ENCODE data around the gene ANKRD50.

The ANKRD50 gene

GRCh38 chr4:124743711-124744110 is 31.2 kb upstream of the ANKRD50 start:
- no peak for FAIRE-seq
- no peak for DNase-seq (ENCODE audit: insufficient read length, low spot score)
- TF ChIP-seq PAX5 (IDR thresholded peaks at IDR 0.05; ENCODE audit: insufficient read depth, low read length, severe bottlenecking) = no peak
- no peak for TF ChIP-seq TAF1 (IDR thresholded peaks at IDR 0.05; ENCODE audit: low read depth, low read length)
- no peak for TF ChIP-seq POLR2AphosphoS5 (IDR thresholded peaks at IDR 0.05; ENCODE audit: low read depth, low read length)
- TF ChIP-seq SPI1 (IDR thresholded peaks at IDR 0.05; ENCODE audit: low read depth, low read length) = no peak
- no peak for TF ChIP-seq POLR2A (IDR thresholded peaks at IDR 0.05; ENCODE audit: low read depth, low read length)
- TF ChIP-seq POU2F2 (IDR thresholded peaks at IDR 0.05; ENCODE audit: low read depth, low read length) = no peak

GRCh38 chr4:124740501-124740900 is 28.0 kb upstream of the ANKRD50 start:
- DNase-seq (ENCODE audit: insufficient read length, low spot score) (no peak), FAIRE-seq (no peak)
- TF ChIP-seq POLR2A (IDR thresholded peaks at IDR 0.05; ENCODE audit: low read depth, low read length) (no peak), PAX5 (IDR thresholded peaks at IDR 0.05; ENCODE audit: insufficient read depth, low read length, severe bottlenecking) (no peak), TAF1 (IDR thresholded peaks at IDR 0.05; ENCODE audit: low read depth, low read length) (no peak), SPI1 (IDR thresholded peaks at IDR 0.05; ENCODE audit: low read depth, low read length) (no peak), POLR2AphosphoS5 (IDR thresholded peaks at IDR 0.05; ENCODE audit: low read depth, low read length) (no peak), POU2F2 (IDR thresholded peaks at IDR 0.05; ENCODE audit: low read depth, low read length) (no peak)

DNA sequence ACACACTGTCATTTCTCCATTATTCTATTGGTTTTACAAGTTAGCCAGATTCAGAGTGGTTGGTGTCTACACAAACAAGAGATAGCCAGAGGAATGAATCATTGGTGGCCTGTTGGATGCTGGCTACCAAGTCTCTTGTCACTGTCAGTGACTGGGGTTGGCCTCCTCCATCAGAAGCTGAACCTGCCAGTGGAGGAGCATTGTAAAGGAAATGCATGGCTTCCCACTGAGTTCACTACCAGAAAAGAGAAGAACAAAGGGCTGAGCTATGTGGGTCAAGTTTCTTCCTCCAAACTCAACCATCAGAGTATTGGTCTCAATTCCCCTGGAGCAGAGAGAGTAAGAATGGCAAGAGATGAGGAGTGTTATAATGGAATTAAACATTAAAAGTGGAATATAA is 26.5 kb upstream of the ANKRD50 start:
- TF ChIP-seq POLR2AphosphoS5 (IDR thresholded peaks at IDR 0.05; ENCODE audit: low read depth, low read length) (no peak), POLR2A (IDR thresholded peaks at IDR 0.05; ENCODE audit: low read depth, low read length) (no peak), TAF1 (IDR thresholded peaks at IDR 0.05; ENCODE audit: low read depth, low read length) (no peak), PAX5 (IDR thresholded peaks at IDR 0.05; ENCODE audit: insufficient read depth, low read length, severe bottlenecking) (no peak), POU2F2 (IDR thresholded peaks at IDR 0.05; ENCODE audit: low read depth, low read length) (no peak), SPI1 (IDR thresholded peaks at IDR 0.05; ENCODE audit: low read depth, low read length) (no peak)
- DNase-seq (ENCODE audit: insufficient read length, low spot score) (no peak), FAIRE-seq (no peak)

GRCh38 chr4:124737619-124738018 is 25.1 kb upstream of the ANKRD50 start:
- FAIRE-seq = no peak
- TF ChIP-seq POLR2AphosphoS5 (IDR thresholded peaks at IDR 0.05; ENCODE audit: low read depth, low read length) (no peak), PAX5 (IDR thresholded peaks at IDR 0.05; ENCODE audit: insufficient read depth, low read length, severe bottlenecking) (no peak), POU2F2 (IDR thresholded peaks at IDR 0.05; ENCODE audit: low read depth, low read length) (no peak), POLR2A (IDR thresholded peaks at IDR 0.05; ENCODE audit: low read depth, low read length) (no peak), TAF1 (IDR thresholded peaks at IDR 0.05; ENCODE audit: low read depth, low read length) (no peak), SPI1 (IDR thresholded peaks at IDR 0.05; ENCODE audit: low read depth, low read length) (no peak)

DNA sequence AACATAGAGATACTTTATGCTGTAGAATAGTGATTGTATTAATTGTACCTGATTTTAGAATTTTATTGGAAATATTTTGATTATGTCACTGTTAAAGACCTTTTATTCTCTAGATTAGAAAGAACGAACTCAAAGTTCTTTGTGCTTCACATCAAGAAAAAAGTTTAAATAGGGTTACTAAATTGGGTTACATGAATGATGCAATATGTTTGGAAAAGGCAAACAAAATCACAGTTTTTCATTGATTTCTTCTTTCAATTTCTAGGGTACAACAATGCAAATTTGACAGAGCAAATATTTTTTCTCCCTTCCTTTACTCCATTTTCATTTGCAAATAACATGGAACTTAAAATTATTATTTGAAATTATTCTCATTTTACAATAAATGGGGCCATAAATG is 24.0 kb upstream of the ANKRD50 start:
- no peak for DNase-seq (ENCODE audit: insufficient read length, low spot score)
- no peak for FAIRE-seq
- no peak for TF ChIP-seq POLR2A (IDR thresholded peaks at IDR 0.05; ENCODE audit: low read depth, low read length)
- TF ChIP-seq SPI1 (IDR thresholded peaks at IDR 0.05; ENCODE audit: low read depth, low read length) = no peak
- TF ChIP-seq POLR2AphosphoS5 (IDR thresholded peaks at IDR 0.05; ENCODE audit: low read depth, low read length) = no peak
- TF ChIP-seq TAF1 (IDR thresholded peaks at IDR 0.05; ENCODE audit: low read depth, low read length) = no peak
- TF ChIP-seq PAX5 (IDR thresholded peaks at IDR 0.05; ENCODE audit: insufficient read depth, low read length, severe bottlenecking) = no peak
- no peak for TF ChIP-seq POU2F2 (IDR thresholded peaks at IDR 0.05; ENCODE audit: low read depth, low read length)

More at GRCh38 chr4:124737619-124738018, 25.1 kb upstream of the ANKRD50 start:
- no peak for DNase-seq (ENCODE audit: insufficient read length, low spot score)

DNA sequence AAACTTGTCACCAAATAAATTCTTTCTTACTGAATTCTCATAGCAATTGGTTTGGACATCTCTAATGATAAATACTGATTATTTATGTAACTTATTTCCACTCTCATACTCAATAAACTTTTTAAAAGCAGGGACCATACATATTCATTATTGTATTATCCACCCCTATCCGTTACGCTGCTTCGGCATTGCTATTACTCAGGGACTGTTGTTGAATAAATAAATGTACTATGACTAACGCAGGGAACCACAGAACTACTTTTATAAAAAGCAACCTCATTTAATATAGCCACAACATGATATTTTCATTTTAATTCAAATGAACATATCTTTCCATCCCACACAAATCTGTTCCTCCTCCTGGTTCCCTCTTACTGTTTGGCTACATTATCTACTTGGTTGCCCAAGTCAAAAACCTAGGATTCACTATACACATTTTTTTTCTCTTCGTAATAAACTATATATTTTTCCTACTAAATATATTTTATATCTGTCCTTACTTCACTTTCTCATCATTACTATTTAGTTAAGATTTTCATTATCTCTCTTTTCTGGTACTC is 14.9 kb upstream of the ANKRD50 start:
- DNase-seq (ENCODE audit: insufficient read length, low spot score) (no peak), FAIRE-seq (no peak)
- TF ChIP-seq SPI1 (IDR thresholded peaks at IDR 0.05; ENCODE audit: low read depth, low read length) (no peak), POU2F2 (IDR thresholded peaks at IDR 0.05; ENCODE audit: low read depth, low read length) (no peak), TAF1 (IDR thresholded peaks at IDR 0.05; ENCODE audit: low read depth, low read length) (no peak), PAX5 (IDR thresholded peaks at IDR 0.05; ENCODE audit: insufficient read depth, low read length, severe bottlenecking) (no peak), POLR2A (IDR thresholded peaks at IDR 0.05; ENCODE audit: low read depth, low read length) (no peak), POLR2AphosphoS5 (IDR thresholded peaks at IDR 0.05; ENCODE audit: low read depth, low read length) (no peak)

DNA sequence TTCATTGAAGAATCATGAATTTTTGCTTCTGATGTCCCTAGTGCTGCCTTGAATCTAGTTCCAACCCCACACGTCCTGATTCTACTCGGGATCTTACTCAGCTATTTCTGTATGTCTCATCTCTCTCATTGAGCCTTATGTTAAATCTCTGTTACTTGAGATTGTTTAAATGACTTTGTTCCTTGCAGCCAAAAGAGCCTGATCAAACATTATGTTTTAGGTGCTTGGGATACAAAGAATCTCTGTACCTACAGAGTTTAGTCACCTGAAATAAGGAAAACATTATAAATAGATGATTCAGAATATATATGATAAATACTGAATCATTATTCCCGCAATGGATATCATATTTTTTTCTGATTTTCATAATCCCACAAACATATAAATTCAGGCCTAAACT is 13.7 kb upstream of the ANKRD50 start:
- no peak for FAIRE-seq
- no peak for DNase-seq (ENCODE audit: insufficient read length, low spot score)
- no peak for TF ChIP-seq POU2F2 (IDR thresholded peaks at IDR 0.05; ENCODE audit: low read depth, low read length)
- TF ChIP-seq POLR2A (IDR thresholded peaks at IDR 0.05; ENCODE audit: low read depth, low read length) = no peak
- TF ChIP-seq SPI1 (IDR thresholded peaks at IDR 0.05; ENCODE audit: low read depth, low read length) = no peak
- TF ChIP-seq POLR2AphosphoS5 (IDR thresholded peaks at IDR 0.05; ENCODE audit: low read depth, low read length) = no peak
- no peak for TF ChIP-seq TAF1 (IDR thresholded peaks at IDR 0.05; ENCODE audit: low read depth, low read length)
- TF ChIP-seq PAX5 (IDR thresholded peaks at IDR 0.05; ENCODE audit: insufficient read depth, low read length, severe bottlenecking) = no peak

GRCh38 chr4:124722071-124722470 is 9.5 kb upstream of the ANKRD50 start:
- DNase-seq (ENCODE audit: insufficient read length, low spot score) (no peak), FAIRE-seq (no peak)
- TF ChIP-seq TAF1 (IDR thresholded peaks at IDR 0.05; ENCODE audit: low read depth, low read length) (no peak), POLR2AphosphoS5 (IDR thresholded peaks at IDR 0.05; ENCODE audit: low read depth, low read length) (no peak), POLR2A (IDR thresholded peaks at IDR 0.05; ENCODE audit: low read depth, low read length) (no peak), POU2F2 (IDR thresholded peaks at IDR 0.05; ENCODE audit: low read depth, low read length) (no peak), SPI1 (IDR thresholded peaks at IDR 0.05; ENCODE audit: low read depth, low read length) (no peak), PAX5 (IDR thresholded peaks at IDR 0.05; ENCODE audit: insufficient read depth, low read length, severe bottlenecking) (no peak)

- no peak for TF ChIP-seq TAF1 (IDR thresholded peaks at IDR 0.05; ENCODE audit: low read depth, low read length)
- no peak for TF ChIP-seq POLR2A (IDR thresholded peaks at IDR 0.05; ENCODE audit: low read depth, low read length)
- no peak for TF ChIP-seq SPI1 (IDR thresholded peaks at IDR 0.05; ENCODE audit: low read depth, low read length)
- no peak for TF ChIP-seq POLR2AphosphoS5 (IDR thresholded peaks at IDR 0.05; ENCODE audit: low read depth, low read length)
- TF ChIP-seq POU2F2 (IDR thresholded peaks at IDR 0.05; ENCODE audit: low read depth, low read length) = no peak
- no peak for TF ChIP-seq PAX5 (IDR thresholded peaks at IDR 0.05; ENCODE audit: insufficient read depth, low read length, severe bottlenecking)
- no peak for FAIRE-seq
- DNase-seq (ENCODE audit: insufficient read length, low spot score) = no peak
These were observed 4.6 kb upstream of the ANKRD50 start for GRCh38 chr4:124717101-124717500.

All from GM12891 (cell line).